PC-9 (cell line): ENCODE results near the gene GART. TPM values are rescaled to one million over a fixed set of nuclear protein-coding genes. Genes with fewer than 3 reads are reported as not detected.

Source experiments
- BruUV-seq: library from RNA; stranded (reverse); fragments of 400-500 nt; replicated peaks from 2 replicates; lab custom pipeline; 2021; lab: Mats Ljungman, UMichigan
- CTCF ChIA-PET: fragments of 300-600 bp; sonication (Branson Sonifier 250); formaldehyde crosslinking; loops from one replicate; lab custom pipeline; 2022; ENCODE audit warnings: antibody characterized with exemption; lab: Charles Lee
- POLR2A ChIA-PET: fragments of 300-600 bp; sonication (Branson Sonifier 250); formaldehyde crosslinking; loops from one replicate; lab custom pipeline; 2022; ENCODE audit warnings: antibody characterized with exemption; ENCODE audit not compliant: unreplicated experiment; lab: Charles Lee
- DNase-seq, 2 experiments: peaks; one replicate each; pipeline versions ENCODE4 v3.0.0 to v3.0.0-alpha.2; 2015 to 2022; ENCODE audit warnings: mixed read lengths in 1 of 2
- H2AFZ ChIP-seq: fragments of 200-600 bp; sonication (generic); 2 replicates; pipeline ENCODE4 v1.8.1; 2017; ENCODE audit warnings: antibody characterized with exemption
- H3F3A ChIP-seq: fragments of 200-600 bp; sonication (generic); 2 replicates; pipeline ENCODE4 v1.8.1; 2017; ENCODE audit warnings: antibody characterized with exemption, mild to moderate bottlenecking, low read depth; ENCODE audit not compliant: insufficient read depth
- H3K27ac ChIP-seq: fragments of 200-600 bp; sonication (generic); 2 replicates; pipeline ENCODE4 v1.6.1; 2016; ENCODE audit warnings: mixed run types
- H3K27me3 ChIP-seq: fragments of 200-600 bp; sonication (generic); 2 replicates; pipeline ENCODE4 v1.6.1; 2016; ENCODE audit warnings: low read depth, mixed run types; ENCODE audit not compliant: insufficient read depth
- H3K36me3 ChIP-seq: fragments of 200-600 bp; sonication (generic); 2 replicates; pipeline ENCODE4 v1.6.1; 2016; ENCODE audit warnings: low read depth, mixed run types
- H3K4me1 ChIP-seq: fragments of 200-600 bp; sonication (generic); replicated peaks from 2 replicates; pipeline ENCODE4 v1.6.1; 2016; ENCODE audit warnings: mixed run types; ENCODE audit not compliant: insufficient read depth
- H3K4me2 ChIP-seq: fragments of 200-600 bp; sonication (generic); 2 replicates; pipeline ENCODE4 v1.6.1; 2017; ENCODE audit warnings: mixed run types
- H3K4me3 ChIP-seq: fragments of 200-600 bp; sonication (generic); 2 replicates; pipeline ENCODE4 v1.6.1; 2016; ENCODE audit warnings: mixed run types
- H3K79me2 ChIP-seq: fragments of 200-600 bp; sonication (generic); 2 replicates; pipeline ENCODE4 v1.6.1; 2017; ENCODE audit warnings: low read depth, mixed run types
- H3K9me2 ChIP-seq: fragments of 200-600 bp; sonication (generic); 2 replicates; pipeline ENCODE4 v1.8.1; 2017; ENCODE audit warnings: mild to moderate bottlenecking; ENCODE audit not compliant: insufficient read depth
- H3K9me3 ChIP-seq: fragments of 200-600 bp; sonication (generic); 2 replicates; pipeline ENCODE4 v1.8.1; 2016; ENCODE audit warnings: low read depth; ENCODE audit not compliant: insufficient read depth
- H4K20me1 ChIP-seq: fragments of 200-600 bp; sonication (generic); 2 replicates; pipeline ENCODE4 v1.8.1; 2017; ENCODE audit not compliant: insufficient read depth
- EZH2 ChIP-seq: fragments of 200-600 bp; sonication (generic); IDR thresholded peaks from 2 replicates; pipeline ENCODE4 v1.8.0; 2017; ENCODE audit warnings: antibody characterized with exemption, low read depth
- intact Hi-C: fragments of 100-400 bp; cut with micrococcal nuclease; formaldehyde crosslinking; loops from one replicate; pipeline ENCODE4 v1.10.0; 2022; ENCODE audit not compliant: unreplicated experiment
- total RNA-seq: library from RNA; stranded (reverse); gene quantifications from 2 replicates; pipeline ENCODE4 v1.2.3, GENCODE V29; 2021
- TF ChIP-seq, protein P1 (sequence below): fragments of 200-600 bp; sonication (generic); conservative IDR thresholded peaks from 2 replicates; pipeline ENCODE4 v1.6.1; 2017; ENCODE audit warnings: mixed run types, antibody characterized with exemption, mild to moderate bottlenecking, moderate library complexity

Gene GART
- total RNA-seq, 1 experiment from 2014 or later: 121 TPM

DNA sequence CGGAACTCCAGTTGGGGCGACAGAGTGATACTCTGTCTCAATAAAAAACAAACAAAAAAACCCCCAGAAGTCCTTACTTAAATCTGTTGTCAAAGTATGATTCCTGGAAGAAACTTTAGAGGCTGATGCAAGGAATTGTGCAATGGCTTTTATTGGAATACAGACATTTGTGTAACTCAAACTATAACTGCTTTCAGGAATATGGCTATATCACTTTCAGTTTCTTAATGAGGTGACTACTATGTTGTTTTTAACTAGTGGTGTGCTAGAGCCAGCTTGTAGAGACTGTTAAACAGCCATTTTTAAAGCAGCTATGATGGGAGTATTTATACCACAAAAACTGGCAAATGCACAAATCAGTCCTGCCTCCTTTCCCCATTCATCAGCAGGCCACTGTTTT is 27.7 kb downstream of the GART start:
- no peaks in the 10 kb centered on the region for H3F3A ChIP-seq
- H4K20me1 ChIP-seq: no peaks in the 10 kb centered on the region
- H3K27ac ChIP-seq: no peak overlapping the region
- no peaks in the 10 kb centered on the region for H3K27me3 ChIP-seq
- BruUV-seq: no TSS peak
- no peaks in the 10 kb centered on the region for H3K79me2 ChIP-seq
- no peaks in the 10 kb centered on the region for H3K4me1 ChIP-seq
- intact Hi-C loops: no loop called here
- H3K36me3 ChIP-seq: peaks cover 7% of the 10 kb centered on the region; the same call in 1 of the 2 replicates
- CTCF ChIA-PET: no interaction called here
- no peak overlapping the region for H3K4me3 ChIP-seq
- DNase-seq: no peak
- POLR2A ChIA-PET: no interaction called here
- TF ChIP-seq, protein P1, sequence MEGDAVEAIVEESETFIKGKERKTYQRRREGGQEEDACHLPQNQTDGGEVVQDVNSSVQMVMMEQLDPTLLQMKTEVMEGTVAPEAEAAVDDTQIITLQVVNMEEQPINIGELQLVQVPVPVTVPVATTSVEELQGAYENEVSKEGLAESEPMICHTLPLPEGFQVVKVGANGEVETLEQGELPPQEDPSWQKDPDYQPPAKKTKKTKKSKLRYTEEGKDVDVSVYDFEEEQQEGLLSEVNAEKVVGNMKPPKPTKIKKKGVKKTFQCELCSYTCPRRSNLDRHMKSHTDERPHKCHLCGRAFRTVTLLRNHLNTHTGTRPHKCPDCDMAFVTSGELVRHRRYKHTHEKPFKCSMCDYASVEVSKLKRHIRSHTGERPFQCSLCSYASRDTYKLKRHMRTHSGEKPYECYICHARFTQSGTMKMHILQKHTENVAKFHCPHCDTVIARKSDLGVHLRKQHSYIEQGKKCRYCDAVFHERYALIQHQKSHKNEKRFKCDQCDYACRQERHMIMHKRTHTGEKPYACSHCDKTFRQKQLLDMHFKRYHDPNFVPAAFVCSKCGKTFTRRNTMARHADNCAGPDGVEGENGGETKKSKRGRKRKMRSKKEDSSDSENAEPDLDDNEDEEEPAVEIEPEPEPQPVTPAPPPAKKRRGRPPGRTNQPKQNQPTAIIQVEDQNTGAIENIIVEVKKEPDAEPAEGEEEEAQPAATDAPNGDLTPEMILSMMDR: no peak
- TF ChIP-seq EZH2: no peak
- no peak overlapping the region for H3K4me2 ChIP-seq
- no peaks in the 10 kb centered on the region for H3K9me2 ChIP-seq
- no peak overlapping the region for H2AFZ ChIP-seq
- no peaks in the 10 kb centered on the region for H3K9me3 ChIP-seq

DNA sequence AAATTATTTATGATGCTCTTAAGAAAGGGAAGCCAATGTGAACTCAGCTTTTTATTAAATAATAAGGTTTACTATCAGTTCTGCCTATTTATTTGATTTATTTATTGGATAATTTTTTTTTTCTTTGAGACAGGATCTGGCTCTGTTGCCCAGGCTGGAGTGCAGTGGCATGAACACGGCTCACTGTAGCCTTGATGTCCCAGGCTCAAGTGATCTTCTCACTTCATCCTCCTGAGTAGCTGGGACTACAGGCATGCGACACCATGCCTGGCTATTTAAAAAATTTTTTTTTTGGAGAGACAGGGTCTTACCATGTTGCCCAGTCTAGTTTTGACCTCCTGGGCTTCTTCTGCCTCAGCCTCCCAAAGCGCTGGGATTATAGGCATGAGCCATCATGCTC is 29.4 kb downstream of the GART start:
- ChIA-PET POLR2A (no interaction called here), CTCF (no interaction called here)
- no peaks in the 10 kb centered on the region for H3K79me2 ChIP-seq
- no peaks in the 10 kb centered on the region for H4K20me1 ChIP-seq
- H3K9me3 ChIP-seq: no peaks in the 10 kb centered on the region
- no peak overlapping the region for H2AFZ ChIP-seq
- H3F3A ChIP-seq: no peaks in the 10 kb centered on the region
- no TSS peak for BruUV-seq
- peaks cover 7% of the 10 kb centered on the region; the same call in 1 of the 2 replicates for H3K36me3 ChIP-seq
- H3K27me3 ChIP-seq: no peaks in the 10 kb centered on the region
- no peak for DNase-seq
- H3K4me1 ChIP-seq: no peaks in the 10 kb centered on the region
- H3K4me2 ChIP-seq: no peak overlapping the region
- H3K4me3 ChIP-seq: no peak overlapping the region
- H3K27ac ChIP-seq: no peak overlapping the region
- no peaks in the 10 kb centered on the region for H3K9me2 ChIP-seq
- intact Hi-C loops: no loop called here
- no peak for TF ChIP-seq EZH2
- TF ChIP-seq, protein P1: no peak

DNA sequence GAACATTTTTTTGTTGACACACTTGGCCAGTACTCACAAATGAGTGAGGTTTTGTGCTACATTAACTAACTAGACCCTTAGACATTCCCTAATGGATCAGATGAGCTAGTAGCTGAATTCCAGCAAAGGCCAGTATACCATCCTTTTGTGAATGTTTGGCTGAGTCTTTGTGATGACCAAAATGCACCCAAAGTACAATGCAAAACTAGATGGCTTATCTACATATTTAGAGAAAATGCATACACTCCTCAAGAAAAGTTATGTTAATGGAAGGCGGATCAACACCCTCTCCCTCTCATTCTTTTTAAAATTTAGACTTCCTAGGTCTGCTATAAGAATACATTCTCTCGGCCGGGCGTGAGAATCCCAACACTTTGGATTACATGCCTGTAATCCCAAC is 30.3 kb downstream of the GART start:
- Histone ChIP-seq H2AFZ (no peak overlapping the region), H3K79me2 (no peaks in the 10 kb centered on the region), H4K20me1 (no peaks in the 10 kb centered on the region), H3K4me1 (no peaks in the 10 kb centered on the region), H3K27me3 (no peaks in the 10 kb centered on the region), H3K9me3 (no peaks in the 10 kb centered on the region), H3K4me2 (no peak overlapping the region), H3K9me2 (no peaks in the 10 kb centered on the region), H3K27ac (no peak overlapping the region), H3K36me3 (no peaks in the 10 kb centered on the region; the same call in 1 of the 2 replicates), H3F3A (no peaks in the 10 kb centered on the region), H3K4me3 (no peak overlapping the region)
- TF ChIP-seq, protein P1: no peak
- no peak for TF ChIP-seq EZH2
- ChIA-PET CTCF (no interaction called here), POLR2A (no interaction called here)
- intact Hi-C loops: no loop called here
- no TSS peak for BruUV-seq
- no peak for DNase-seq
